Left lobe of liver (tissue), 2 donors: ENCODE results near the gene INTS4. TPM values are rescaled to one million over a fixed set of nuclear protein-coding genes. Genes with fewer than 3 reads are reported as not detected.
"Not testable (repeated sequence)": the region's sequence is repeated elsewhere in the genome, so short reads cannot be mapped to it uniquely, and the experiment has no call there.

Source experiments
- ATAC-seq: fragments of 200-7000 bp; cut with Tn5 transposase; one replicate; pipeline ENCODE4 v1.9.1; 2020; ENCODE audit warnings: mild to moderate bottlenecking, moderate library complexity
- DNase-seq: peaks from one replicate; pipeline ENCODE4 v3.0.0-alpha.2; 2020; ENCODE audit warnings: low spot score
- total RNA-seq: library from RNA; stranded (reverse); gene quantifications from one replicate; pipeline ENCODE4 v1.2.1, GENCODE V29; 2021
- donor health status: DM: no; HTN: no; CAD: no; lungs with moderate emphysema.
- donor health status: DM: no; HTN: yes; CAD: no.

The INTS4 gene
- total RNA-seq, 1 donor from 2014 or later, result 10.1 TPM

GRCh38 chr11:77966338-77966737 lies 28.1 kb downstream of the INTS4 start:
- DNase-seq, result no peak

GRCh38 chr11:77959434-77959833 lies 35.0 kb downstream of the INTS4 start:
- no peak for DNase-seq
- ATAC-seq, result no peak

More at GRCh38 chr11:77966338-77966737, 28.1 kb downstream of the INTS4 start:
- ATAC-seq, result no peak

- not testable (repeated sequence) for ATAC-seq, DNase-seq
Observed at GRCh38 chr11:77958583-77959177, 35.8 kb downstream of the INTS4 start.

GRCh38 chr11:77943296-77943695 lies 51.2 kb downstream of the INTS4 start:
- not testable (repeated sequence) for ATAC-seq, DNase-seq

- ATAC-seq, DNase-seq: not testable (repeated sequence)
Observed at GRCh38 chr11:77942465-77942864, 52.0 kb downstream of the INTS4 start.

- not testable (repeated sequence) for ATAC-seq, DNase-seq
Observed at GRCh38 chr11:77933596-77933995, 60.9 kb downstream of the INTS4 start.

GRCh38 chr11:77930334-77931208 lies 63.9 kb downstream of the INTS4 start:
- not testable (repeated sequence) for DNase-seq, ATAC-seq

GRCh38 chr11:77917713-77918112 lies 76.8 kb downstream of the INTS4 start:
- not testable (repeated sequence) for ATAC-seq

GRCh38 chr11:77914307-77914791 lies 80.1 kb downstream of the INTS4 start:
- DNase-seq (peak; percentile 57), ATAC-seq (peak; percentile 86)

More at GRCh38 chr11:77917713-77918112, 76.8 kb downstream of the INTS4 start:
- DNase-seq, result not testable (repeated sequence)

- DNase-seq, result not testable (repeated sequence)
- peak; percentile 65 for ATAC-seq
Observed at GRCh38 chr11:77913608-77914306, 80.7 kb downstream of the INTS4 start.

- ATAC-seq, result not testable (repeated sequence)
Observed at GRCh38 chr11:77910828-77911227, 83.6 kb downstream of the INTS4 start.

GRCh38 chr11:77909277-77909676 lies 85.2 kb downstream of the INTS4 start:
- ATAC-seq (no peak), DNase-seq (no peak)

More at GRCh38 chr11:77910828-77911227, 83.6 kb downstream of the INTS4 start:
- DNase-seq, result not testable (repeated sequence)

- ATAC-seq (no peak), DNase-seq (no peak)
Observed at GRCh38 chr11:77908835-77909234, 85.6 kb downstream of the INTS4 start.

GRCh38 chr11:77894949-77895348 lies 99.5 kb downstream of the INTS4 start:
- ATAC-seq, DNase-seq: not testable (repeated sequence)

GRCh38 chr11:77891703-77892102 lies 102.8 kb downstream of the INTS4 start:
- DNase-seq, ATAC-seq: not testable (repeated sequence)

- not testable (repeated sequence) for DNase-seq, ATAC-seq
Observed at GRCh38 chr11:77891256-77891655, 103.2 kb downstream of the INTS4 start.

GRCh38 chr11:77890619-77891056 lies 103.8 kb downstream of the INTS4 start:
- peak; percentile 95 for ATAC-seq

GRCh38 chr11:77890100-77890614 lies 104.3 kb downstream of the INTS4 start:
- DNase-seq, ATAC-seq: not testable (repeated sequence)

More at GRCh38 chr11:77890619-77891056, 103.8 kb downstream of the INTS4 start:
- not testable (repeated sequence) for DNase-seq

GRCh38 chr11:77889045-77889444 lies 105.4 kb downstream of the INTS4 start:
- not testable (repeated sequence) for ATAC-seq, DNase-seq

- ATAC-seq (no peak), DNase-seq (no peak)
Observed at GRCh38 chr11:77886401-77886800, 108.1 kb downstream of the INTS4 start.
